ENCODE data around the gene CELA2A.
"Not testable (repeated sequence)": the region's sequence is repeated elsewhere in the genome, so short reads cannot be mapped to it uniquely, and the experiment has no call there.

CELA2A gene

DNA sequence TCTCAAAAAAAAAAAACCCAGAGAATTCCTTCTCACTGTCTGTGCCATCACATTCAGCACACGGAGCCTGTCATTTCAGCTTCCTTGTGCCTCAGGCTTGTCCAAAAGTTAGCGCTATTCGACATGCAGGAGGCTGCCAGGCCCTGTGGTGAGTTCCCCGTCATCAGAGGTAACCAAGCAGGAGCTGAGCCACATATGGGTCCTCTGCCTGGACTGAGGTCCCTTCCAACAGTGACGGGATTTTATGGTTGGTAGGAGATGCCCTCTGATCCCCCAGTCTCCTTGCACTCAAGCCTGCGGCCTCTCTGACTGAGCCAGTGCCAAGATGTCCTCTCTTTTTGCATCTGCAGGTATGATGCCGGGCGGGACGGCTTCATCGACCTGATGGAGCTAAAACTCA lies 31.0 kb upstream of the CELA2A start:
- no peak for DNase-seq

DNA sequence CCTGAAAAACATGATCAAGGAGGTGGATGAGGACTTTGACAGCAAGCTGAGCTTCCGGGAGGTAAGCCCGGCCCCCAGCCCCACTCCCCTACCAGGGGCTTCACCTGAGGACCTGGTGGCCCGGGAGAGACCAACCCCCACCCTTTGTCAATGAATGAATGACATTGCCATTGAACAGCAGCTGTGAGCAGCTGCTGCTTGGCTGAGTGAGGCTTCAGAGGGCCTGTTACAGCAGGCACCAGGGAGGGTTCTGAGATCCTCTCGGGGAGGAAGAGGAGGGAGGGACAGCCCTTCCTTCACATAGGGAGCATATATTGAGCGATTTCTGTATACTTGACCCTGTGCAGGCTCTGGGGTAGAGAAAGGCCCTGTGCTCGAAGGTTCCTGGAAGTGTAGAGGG lies 30.6 kb upstream of the CELA2A start:
- DNase-seq = no peak

DNA sequence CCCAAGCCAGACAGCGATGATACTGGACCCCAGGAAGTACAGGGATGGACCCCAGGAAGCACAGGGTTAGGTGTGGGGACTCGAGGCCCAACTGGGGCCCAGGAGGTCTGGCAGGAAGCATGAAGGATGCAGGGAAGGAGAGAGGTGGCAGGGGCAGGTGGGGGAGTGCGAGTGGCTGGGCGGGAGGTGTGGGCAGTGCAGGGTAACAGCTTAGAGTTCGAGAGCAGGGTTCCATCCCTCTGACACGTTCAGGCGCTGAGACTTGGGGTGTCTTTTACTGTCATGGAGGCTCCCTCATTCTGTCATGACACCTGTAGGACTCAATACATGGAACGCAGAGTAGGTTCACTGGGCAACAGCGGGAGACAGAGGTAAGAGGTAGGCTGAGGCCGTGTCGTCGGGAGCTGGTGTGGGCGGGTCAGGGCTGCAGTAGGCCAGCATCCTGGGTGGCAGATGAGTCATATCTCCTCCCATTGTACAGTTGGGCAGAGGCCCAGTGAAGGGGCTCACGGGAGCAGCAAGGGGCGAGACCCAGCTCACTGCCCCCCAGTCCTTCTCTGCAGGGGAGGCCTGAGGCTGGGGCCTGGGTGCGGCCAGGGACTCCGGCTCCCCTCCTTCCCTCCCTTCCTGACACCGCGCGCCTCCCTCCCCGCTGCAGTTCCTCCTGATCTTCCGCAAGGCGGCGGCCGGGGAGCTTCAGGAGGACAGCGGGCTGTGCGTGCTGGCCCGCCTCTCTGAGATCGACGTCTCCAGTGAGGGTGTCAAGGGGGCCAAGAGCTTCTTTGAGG lies 29.8 kb upstream of the CELA2A start:
- peak; percentile 56 for DNase-seq

DNA sequence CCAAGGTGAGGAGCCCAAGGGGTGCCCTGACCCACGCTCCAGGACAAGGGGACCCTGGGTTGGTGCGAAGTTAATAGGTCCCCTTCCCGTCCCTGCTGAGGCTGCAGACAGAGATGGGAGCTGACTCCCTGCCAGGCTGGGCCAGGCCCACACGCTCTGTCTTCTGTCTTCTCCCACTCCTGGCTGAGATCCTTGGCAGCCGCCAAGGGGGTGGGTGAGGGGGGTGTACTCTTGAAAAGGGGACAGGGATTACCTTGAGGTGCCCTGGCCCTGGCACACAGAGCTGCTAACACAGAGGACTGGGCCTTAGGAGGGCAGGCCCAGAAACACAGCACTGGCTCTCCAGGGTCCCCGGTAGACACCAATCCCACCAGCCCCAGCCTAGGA lies 29.3 kb upstream of the CELA2A start:
- DNase-seq = no peak

DNA sequence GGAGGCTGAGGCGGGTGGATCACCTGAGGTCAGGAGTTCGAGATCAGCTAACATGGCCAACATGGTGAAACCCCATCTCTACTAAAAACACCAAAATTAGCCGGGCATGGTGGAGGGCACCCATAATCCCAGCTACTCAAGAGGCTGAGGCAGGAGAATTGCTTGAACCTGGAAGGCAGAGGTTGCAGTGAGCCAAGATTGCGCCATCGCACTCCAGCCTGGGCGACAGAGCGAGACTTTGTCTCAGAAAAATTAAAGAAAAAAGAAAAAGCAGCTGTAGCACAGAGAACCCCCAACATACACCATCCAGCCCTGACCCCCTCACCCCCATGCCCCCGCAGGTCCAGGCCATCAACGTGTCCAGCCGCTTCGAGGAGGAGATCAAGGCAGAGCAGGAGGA lies 28.3 kb upstream of the CELA2A start:
- not testable (repeated sequence) for DNase-seq

DNA sequence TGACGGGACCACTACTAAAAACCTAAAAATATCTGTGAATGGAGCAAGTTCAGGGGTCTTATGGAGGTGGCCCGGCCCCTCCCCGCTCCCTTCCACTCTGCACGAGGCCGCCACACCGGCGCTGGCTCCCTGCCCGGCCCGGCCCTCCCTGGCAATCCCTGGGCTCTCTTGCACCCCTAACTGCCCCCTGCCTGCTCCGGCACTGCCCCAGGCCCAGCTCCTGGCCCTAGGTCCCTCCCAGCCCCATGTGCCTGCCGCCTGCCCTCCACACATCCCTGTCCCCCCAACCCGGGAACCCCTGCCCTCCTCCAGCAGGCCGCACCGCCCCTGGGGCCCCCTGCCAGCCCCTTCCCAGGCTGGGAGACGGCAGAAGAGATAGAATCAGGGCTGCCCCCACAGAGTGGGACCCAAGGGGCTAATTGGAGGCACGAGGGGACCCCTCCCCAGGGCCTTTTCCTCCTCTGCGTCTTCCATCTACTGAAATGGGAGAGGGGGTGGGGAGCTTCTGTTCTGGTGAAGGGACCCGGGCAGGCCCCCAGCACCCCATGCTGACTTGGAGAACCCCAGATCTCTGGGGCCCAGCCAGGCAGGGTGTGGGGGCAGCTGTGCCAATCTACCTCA lies 27.6 kb upstream of the CELA2A start:
- no peak for DNase-seq

DNA sequence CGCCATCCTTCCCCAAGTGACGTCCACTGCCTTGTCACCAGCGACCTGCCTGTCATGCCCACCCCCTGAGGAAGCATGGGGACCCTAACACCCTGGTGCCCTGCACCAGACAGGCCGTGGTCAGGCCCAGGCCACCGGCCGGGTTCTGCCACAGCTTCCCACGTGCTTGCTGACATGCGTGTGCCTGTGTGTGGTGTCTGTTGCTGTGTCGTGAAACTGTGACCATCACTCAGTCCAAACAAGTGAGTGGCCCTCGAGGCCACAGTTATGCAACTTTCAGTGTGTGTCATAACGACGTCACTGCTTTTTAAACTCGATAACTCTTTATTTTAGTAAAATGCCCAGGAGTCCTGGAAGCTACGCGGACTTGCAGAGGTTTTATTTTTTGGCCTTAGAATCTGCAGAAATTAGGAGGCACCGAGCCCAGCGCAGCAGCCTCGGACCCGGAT lies 26.8 kb upstream of the CELA2A start:
- DNase-seq = peak; percentile 54

DNA sequence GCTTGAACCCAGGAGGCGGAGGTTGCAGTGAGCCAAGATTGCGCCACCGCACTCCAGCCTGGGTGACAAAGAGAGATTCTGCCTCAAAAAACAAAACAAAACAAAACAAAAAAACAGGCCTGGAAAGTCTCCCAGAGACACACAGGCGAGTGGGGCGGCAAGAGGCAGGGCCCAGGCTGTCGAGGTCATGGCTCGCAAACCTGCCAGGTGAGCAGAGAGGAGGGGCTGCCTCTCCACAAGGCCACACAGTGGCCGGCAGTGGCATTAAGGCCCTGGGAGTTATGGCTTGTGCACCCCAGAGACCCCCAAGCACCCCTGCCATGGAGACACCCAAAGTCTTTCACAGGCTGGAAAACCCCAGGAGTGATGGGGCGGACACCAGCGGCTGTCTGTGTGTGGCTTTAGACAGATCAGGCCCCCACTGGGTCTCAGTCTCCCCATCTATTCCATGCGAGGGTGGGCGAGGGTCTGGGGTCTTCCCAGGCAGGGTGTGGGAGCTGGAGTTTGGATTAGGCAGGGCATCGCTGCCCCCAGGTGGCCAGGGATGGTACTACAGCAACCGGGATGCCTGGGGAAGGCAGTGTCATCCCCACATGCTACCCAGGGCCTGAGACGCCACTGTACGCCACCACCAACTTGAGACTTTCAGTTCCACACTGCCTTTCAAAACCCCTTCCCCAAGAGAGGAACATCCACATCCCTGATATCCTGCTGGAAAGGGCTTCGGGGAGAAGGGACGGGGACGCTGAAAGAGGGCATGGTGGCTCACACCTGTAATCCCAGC lies 25.6 kb upstream of the CELA2A start:
- DNase-seq = no peak

DNA sequence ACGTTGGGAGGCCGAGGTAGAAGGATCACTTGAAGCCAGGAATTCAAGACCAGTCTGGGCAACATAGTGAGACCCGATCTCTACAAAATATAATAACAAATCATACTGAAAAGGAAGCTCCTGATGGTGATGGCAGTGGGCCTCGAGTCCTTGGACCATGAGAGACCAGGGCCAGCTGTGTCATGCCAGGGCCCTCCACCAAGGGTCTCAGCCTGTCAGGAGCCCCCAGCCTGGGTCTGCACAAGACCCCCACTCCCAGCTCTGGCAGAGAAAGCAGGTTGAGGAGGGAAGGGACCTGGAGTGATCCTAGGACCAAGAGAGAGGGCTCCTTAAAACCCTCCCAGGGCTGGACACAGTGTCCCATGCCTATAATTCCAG lies 25.0 kb upstream of the CELA2A start:
- no peak for DNase-seq

DNA sequence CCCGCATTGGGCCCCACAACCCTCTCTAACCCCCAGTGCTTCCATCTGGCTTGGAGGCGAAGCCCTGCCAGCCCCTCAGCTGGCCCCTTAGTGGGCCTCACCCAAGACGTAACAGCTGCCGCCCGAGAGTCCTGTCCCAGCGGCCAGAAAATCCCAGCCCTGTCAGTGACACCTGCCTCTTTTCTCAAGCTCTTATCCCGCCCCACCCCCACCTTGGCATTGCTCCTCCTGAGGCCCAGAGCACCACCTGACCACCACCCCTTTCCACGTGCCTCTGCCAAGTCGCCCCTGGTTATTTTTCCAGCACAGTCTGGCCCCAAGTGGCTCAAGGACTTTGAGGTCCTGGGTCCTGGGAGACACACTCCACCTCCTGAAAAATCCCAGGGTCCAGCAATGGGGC lies 24.2 kb upstream of the CELA2A start:
- DNase-seq = no peak

DNA sequence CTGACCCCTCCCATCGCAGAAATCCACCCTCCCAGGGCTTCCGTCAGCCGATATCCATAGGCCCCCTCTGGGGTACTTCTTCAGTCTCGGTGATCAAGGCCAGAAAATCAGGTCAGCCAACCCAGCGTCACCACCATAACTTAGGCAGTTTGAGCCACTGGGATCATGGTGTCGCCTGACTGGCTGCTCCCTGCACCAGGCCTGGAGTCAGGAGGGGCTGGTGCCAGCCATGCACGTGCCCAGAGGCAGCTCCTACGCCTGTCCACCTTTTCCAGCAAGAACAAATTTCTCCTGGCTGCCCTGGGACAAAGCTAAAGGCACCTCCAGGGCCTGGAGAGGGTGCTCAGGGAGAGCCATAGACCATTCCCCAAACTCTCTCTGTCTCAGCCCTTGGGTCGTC lies 23.1 kb upstream of the CELA2A start:
- no peak for DNase-seq

DNA sequence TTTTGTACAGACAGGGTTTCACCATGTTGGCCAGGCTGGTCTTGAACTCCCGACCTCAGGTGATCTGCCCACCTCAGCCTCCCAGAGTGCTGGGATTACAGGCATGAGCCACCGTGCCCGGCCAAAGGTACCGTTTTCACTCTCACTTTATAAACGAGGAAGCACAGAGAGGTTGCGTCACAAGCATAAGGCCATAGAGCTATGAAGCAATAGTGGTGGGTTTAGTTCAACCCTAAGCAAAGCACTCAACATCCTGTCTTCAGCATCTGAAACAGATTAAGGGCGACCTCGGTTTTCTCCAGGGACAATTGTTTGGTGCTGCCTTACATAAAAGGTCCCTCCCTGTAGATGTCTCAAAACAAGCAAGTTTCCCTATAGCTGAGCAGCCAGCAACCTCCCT lies 21.8 kb upstream of the CELA2A start:
- DNase-seq = peak; percentile 51

DNA sequence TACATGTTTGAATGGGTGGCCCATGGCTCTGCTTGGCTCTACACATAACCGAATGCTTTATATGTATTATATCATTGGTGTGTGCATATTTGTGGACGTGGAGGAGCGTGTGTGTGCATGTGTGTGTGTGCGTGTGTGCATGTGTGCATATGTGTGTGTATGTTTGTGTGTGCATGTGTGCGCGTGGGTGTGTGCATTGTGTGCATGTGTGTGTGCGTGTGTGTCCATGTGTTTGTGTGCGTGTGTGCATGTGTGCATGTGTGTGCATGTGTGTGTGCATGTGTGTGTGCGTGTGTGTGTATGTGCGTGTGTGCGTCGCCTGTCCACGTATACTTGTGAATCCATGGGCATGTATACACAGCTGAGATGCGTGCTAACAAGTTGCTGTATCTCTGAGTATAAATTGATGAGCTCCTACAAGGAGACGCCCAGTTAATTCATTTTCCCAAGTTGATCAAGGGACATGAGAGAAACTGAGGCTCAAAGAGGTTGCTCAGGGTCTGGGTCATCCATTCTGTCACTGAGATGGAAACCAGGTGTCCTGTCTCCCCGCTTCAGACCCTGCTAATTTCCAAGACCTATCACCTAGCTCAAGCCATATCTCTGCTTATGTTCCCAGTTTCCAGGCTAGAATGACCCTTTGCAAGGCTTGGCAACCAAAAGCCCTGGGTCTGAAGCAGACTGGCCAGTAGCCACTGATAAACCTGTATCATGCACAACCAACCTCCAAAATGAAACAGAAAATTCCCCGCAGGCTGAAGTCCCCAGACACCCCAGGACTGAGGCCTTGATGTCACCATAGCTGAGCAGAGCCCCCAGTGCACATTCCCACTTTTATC lies 21.1 kb upstream of the CELA2A start:
- no peak for DNase-seq

DNA sequence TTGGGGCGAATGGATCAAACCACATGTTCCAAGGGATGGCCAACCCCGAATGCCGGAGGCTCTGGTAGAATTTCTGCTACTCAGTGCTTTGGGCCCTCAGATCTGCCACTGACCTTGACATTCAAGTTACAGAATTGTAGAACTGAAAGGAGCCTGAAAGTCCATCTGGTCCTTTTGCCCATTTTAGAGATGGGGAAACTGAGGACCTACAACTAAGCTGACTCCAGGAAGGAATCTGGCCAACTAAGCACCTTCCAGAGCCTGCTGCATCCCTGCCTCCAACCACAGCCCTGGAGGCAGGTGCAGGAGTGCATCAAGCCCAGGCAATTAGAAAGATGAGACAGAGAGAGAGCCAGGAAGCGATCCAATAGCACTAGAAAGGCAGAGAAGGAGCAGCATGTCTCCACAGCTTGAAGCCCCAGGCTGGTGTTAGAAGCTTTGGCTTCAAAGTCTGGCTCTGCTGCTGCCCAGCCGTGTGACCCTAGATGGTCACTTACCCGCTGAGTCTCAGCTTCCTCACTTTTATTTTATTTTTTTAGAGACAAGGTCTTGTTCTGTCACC lies 19.6 kb upstream of the CELA2A start:
- DNase-seq = no peak

DNA sequence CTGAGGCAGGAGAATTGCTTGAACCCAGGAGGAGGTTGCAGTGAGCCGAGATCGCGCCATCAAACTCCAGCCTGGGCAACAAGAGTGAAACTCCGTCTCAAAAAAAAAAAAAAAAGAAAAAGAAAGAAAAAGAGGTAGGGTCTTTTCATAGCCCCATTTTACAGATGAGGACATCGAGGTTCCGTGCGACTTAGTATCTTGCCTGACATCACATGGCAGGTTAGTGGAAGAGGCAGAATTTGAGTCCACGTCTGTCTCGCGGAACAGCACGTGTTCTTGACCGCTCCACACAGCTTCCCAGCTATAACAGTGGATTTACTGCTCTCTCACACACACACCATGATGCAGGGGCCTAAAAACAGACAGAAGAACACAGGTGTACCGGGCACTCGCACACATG lies 17.2 kb upstream of the CELA2A start:
- DNase-seq = no peak

DNA sequence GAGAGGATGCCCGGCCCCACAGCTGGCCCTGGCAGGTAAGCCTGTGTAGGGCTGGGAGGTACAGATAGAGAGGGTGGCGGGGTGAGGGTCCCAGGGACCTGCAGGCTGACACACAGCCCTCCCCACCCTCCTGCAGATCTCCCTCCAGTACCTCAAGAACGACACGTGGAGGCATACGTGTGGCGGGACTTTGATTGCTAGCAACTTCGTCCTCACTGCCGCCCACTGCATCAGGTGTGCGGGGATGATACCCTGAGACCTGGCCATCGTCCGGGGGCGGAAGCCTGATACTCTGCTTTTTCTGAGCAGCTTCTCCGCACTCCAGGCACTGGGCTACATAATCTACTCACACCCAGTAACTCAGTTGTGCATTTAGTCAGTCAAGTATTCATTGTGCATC lies 16.2 kb upstream of the CELA2A start:
- no peak for DNase-seq

DNA sequence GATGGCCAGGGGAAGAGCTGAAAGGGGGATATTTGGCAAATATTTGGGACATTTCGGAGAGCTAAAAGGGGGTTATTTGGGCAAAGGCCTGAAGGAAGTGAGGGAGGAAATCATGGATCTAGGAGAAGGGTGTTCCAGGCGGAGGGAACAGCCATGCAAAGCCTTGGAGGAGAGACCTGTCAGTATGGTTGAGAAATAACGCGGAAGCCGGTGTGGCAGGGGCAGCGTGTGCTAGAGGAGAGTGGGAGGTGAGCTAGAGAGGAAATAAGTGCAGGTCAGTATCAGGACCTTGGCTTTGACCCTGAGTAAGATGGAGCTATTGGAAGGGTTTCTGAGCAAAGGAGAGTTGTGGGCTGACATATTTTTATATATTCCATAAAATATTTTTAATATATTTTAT lies 15.3 kb upstream of the CELA2A start:
- no peak for DNase-seq

DNA sequence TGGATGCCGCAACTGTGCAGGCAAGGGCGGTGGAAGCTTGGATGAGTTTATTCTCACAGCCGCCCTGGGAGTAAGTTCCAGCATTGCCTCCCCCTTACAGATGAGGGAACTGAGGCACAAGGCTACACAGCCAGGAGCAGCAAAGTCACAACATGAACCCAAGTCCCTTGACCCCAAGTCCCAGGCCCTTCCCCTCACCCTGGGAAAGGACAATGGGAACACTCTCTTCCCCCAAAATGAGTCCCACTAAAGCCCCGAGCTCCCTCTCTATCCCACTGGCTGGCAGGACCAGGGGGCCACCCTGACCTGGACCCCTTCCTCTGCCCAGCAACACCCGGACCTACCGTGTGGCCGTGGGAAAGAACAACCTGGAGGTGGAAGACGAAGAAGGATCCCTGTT lies 14.4 kb upstream of the CELA2A start:
- no peak for DNase-seq

DNA sequence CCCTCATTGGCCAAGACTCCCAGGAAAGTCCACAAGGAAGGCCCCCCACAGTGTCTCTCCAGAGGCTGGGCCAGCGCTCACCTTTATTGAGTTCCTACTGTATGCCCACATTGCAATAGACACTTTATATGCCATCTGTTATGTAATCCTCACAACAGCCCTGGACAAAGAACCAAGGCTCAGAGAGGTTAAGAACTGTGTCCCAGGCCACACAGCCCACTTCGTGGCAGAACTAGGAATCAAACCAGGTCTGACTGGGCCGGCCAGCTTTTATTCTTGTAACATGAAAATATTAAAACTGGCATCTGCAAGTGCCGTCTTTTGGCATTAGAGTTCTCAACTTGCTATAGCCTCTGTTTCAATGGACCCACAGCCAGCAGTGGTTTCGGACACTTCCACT lies 13.8 kb upstream of the CELA2A start:
- no peak for DNase-seq

DNA sequence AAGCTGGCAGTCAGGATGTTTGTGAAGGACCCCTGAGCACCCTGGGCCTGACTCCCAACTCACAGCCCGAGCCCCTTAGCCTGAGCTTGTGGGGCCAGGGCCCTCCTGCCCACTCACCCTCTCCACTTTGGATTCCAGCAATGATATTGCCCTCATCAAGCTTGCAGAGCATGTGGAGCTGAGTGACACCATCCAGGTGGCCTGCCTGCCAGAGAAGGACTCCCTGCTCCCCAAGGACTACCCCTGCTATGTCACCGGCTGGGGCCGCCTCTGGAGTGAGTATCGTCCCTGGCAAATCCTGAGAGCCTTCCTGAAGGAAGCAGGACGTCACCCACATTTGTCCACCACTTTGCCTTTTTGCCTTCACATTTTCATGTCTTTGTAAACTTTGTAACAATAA lies 13.3 kb upstream of the CELA2A start:
- no peak for DNase-seq

DNA sequence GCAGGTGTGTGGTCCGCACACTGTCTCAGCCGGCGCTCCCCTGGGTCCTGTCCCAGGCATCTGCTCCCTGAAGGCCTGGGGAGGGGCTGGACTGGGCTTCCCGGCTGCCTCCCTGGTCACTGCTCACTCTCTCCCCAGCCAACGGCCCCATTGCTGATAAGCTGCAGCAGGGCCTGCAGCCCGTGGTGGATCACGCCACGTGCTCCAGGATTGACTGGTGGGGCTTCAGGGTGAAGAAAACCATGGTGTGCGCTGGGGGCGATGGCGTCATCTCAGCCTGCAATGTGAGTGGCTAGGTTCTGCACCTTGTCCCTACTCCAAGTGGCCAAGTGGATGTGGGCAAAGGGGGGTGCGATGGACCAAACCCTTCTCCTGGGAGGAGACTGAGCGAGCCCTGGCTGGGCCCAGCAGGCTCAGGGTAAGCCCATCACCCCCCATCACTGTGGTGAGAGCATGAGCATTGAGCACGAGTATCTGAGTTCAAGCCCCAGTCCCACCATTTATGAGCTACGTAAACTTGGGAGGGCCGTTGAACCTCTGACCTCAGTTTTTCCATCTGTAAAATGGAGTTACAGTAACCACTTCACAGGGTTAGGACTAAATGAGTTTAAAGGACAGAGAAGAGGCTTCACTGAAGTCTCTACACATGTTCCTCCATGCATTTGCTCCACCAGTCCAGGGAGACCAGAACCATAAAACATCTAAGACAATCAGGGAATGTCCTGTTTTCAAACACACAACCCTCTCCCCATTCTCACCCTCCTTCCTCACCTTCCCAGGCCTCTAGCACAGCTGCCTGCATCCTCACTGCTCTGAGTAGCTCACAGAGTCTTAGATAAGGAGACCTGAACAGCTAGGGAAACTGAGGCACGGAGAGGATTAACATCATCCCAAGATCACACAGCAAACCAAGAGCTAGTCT lies 11.8 kb upstream of the CELA2A start:
- no peak for DNase-seq

Measured in HCEC 1CT (cell line).